Lower leg skin (tissue), 3 donors: ENCODE results near the gene PLEKHA4.
"Not testable (repeated sequence)": the region's sequence is repeated elsewhere in the genome, so short reads cannot be mapped to it uniquely, and the experiment has no call there.

Source experiments
- POLR2A ChIP-seq, 2 donors: fragments of 450-650 bp; IDR thresholded peaks; one replicate each; pipeline ENCODE4 v1.6.1; 2016 to 2017; ENCODE audit warnings: antibody characterized with exemption in 2 of 2, mild to moderate bottlenecking in 1 of 2, moderate library complexity in 1 of 2
- TF ChIP-seq, protein P1 (sequence below), 3 donors: fragments of 450-650 bp; IDR thresholded peaks; one replicate each; pipeline ENCODE4 v1.5.1; 2016; ENCODE audit warnings: antibody characterized with exemption in 3 of 3, mild to moderate bottlenecking in 3 of 3, moderate library complexity in 2 of 3

DNA sequence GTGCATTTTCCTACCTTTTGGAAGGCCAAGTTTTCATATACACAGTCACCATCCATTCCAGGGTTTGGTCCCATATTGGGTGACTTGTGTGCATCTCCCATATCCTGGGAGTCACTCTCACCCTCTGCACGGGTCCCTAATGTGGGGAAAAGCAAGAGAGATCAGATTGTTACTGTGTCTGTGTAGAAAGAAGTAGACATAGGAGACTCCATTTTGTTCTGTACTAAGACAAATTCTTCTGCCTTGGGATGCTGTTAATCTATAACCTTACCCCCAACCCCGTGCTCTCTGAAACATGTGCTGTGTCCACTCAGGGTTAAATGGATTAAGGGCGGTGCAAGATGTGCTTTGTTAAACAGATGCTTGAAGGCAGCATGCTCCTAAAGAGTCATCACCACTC, 21.1 kb upstream of the PLEKHA4 start:
- TF ChIP-seq, protein P1, sequence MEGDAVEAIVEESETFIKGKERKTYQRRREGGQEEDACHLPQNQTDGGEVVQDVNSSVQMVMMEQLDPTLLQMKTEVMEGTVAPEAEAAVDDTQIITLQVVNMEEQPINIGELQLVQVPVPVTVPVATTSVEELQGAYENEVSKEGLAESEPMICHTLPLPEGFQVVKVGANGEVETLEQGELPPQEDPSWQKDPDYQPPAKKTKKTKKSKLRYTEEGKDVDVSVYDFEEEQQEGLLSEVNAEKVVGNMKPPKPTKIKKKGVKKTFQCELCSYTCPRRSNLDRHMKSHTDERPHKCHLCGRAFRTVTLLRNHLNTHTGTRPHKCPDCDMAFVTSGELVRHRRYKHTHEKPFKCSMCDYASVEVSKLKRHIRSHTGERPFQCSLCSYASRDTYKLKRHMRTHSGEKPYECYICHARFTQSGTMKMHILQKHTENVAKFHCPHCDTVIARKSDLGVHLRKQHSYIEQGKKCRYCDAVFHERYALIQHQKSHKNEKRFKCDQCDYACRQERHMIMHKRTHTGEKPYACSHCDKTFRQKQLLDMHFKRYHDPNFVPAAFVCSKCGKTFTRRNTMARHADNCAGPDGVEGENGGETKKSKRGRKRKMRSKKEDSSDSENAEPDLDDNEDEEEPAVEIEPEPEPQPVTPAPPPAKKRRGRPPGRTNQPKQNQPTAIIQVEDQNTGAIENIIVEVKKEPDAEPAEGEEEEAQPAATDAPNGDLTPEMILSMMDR (IDR thresholded peaks at IDR 0.05): not testable (repeated sequence)
- not testable (repeated sequence) for TF ChIP-seq POLR2A (IDR thresholded peaks at IDR 0.05)
